ENCODE results near the gene SORL1. TPM values are rescaled to one million over a fixed set of nuclear protein-coding genes. Genes with fewer than 3 reads are reported as not detected.
A peak's percentile ranks its signal among the peaks of the same experiment; 100 is the strongest.

SORL1 gene
- total and polyA plus RNA-seq, 2 donors from 2014 or later, result 15.2 to 74.2 TPM

GRCh38 chr11:121561716-121562115 is 109.6 kb downstream of the SORL1 start:
- DNase-seq (no peak), FAIRE-seq (no peak)
- H3K9ac ChIP-seq (ENCODE audit: low read length in 3 of 3), result no peak overlapping the region
- peaks cover 0 to 3% (median 0%) of the 10 kb centered on the region in 3 donors for H3K4me1 ChIP-seq (ENCODE audit: control insufficient read depth in 2 of 3, insufficient read depth in 2 of 3, low read depth in 1 of 3, low read length in 3 of 3)
- TF ChIP-seq CTCF (IDR thresholded peaks at IDR 0.05; ENCODE audit: borderline replicate concordance, extremely low read depth, insufficient read depth), result no peak
- H3K27ac ChIP-seq (ENCODE audit: low read depth in 2 of 2, low read length in 2 of 2), result no peak overlapping the region
- H3K4me3 ChIP-seq (ENCODE audit: low read length in 3 of 3), result no peak overlapping the region
- H3K36me3 ChIP-seq (ENCODE audit: control insufficient read depth in 2 of 3, insufficient read depth in 3 of 3, low read length in 3 of 3), result peaks cover 0 to 11% (median 7%) of the 10 kb centered on the region in 3 donors
- intact Hi-C loops (cut with DNase I), result no loop called here
- H3K27me3 ChIP-seq (ENCODE audit: control insufficient read depth, insufficient read depth, low read length), result no peaks in the 10 kb centered on the region
- no peaks in the 10 kb centered on the region for H3K9me3 ChIP-seq (ENCODE audit: control insufficient read depth in 2 of 3, insufficient read depth in 1 of 3, low read length in 3 of 3)

GRCh38 chr11:121563003-121563402 is 110.9 kb downstream of the SORL1 start:
- Histone ChIP-seq H3K27ac (ENCODE audit: low read depth in 2 of 2, low read length in 2 of 2) (no peak overlapping the region), H3K4me3 (ENCODE audit: low read length in 3 of 3) (no peak overlapping the region), H3K36me3 (ENCODE audit: control insufficient read depth in 2 of 3, insufficient read depth in 3 of 3, low read length in 3 of 3) (peaks cover 0 to 6% (median 6%) of the 10 kb centered on the region in 3 donors), H3K27me3 (ENCODE audit: control insufficient read depth, insufficient read depth, low read length) (no peaks in the 10 kb centered on the region), H3K4me1 (ENCODE audit: control insufficient read depth in 2 of 3, insufficient read depth in 2 of 3, low read depth in 1 of 3, low read length in 3 of 3) (peaks cover 0 to 3% (median 0%) of the 10 kb centered on the region in 3 donors), H3K9me3 (ENCODE audit: control insufficient read depth in 2 of 3, insufficient read depth in 1 of 3, low read length in 3 of 3) (no peaks in the 10 kb centered on the region), H3K9ac (ENCODE audit: low read length in 3 of 3) (no peak overlapping the region)
- DNase-seq (no peak), FAIRE-seq (no peak)
- TF ChIP-seq CTCF (IDR thresholded peaks at IDR 0.05; ENCODE audit: borderline replicate concordance, extremely low read depth, insufficient read depth), result no peak
- intact Hi-C loops (cut with DNase I), result no loop called here

GRCh38 chr11:121563900-121564822 is 112.0 kb downstream of the SORL1 start:
- TF ChIP-seq CTCF (IDR thresholded peaks at IDR 0.05; ENCODE audit: borderline replicate concordance, extremely low read depth, insufficient read depth), result no peak
- H3K4me3 ChIP-seq (ENCODE audit: low read length in 3 of 3), result no peak overlapping the region
- FAIRE-seq (no peak), DNase-seq (peak in 2 of 5 donors; percentile 12 to 24)
- H3K36me3 ChIP-seq (ENCODE audit: control insufficient read depth in 2 of 3, insufficient read depth in 3 of 3, low read length in 3 of 3), result peaks cover 0 to 5% (median 2%) of the 10 kb centered on the region in 3 donors
- H3K9me3 ChIP-seq (ENCODE audit: control insufficient read depth in 2 of 3, insufficient read depth in 1 of 3, low read length in 3 of 3), result no peaks in the 10 kb centered on the region
- peaks cover 0 to 3% (median 0%) of the 10 kb centered on the region in 3 donors for H3K4me1 ChIP-seq (ENCODE audit: control insufficient read depth in 2 of 3, insufficient read depth in 2 of 3, low read depth in 1 of 3, low read length in 3 of 3)
- intact Hi-C loops (cut with DNase I), result no loop called here
- no peak overlapping the region for H3K27ac ChIP-seq (ENCODE audit: low read depth in 2 of 2, low read length in 2 of 2)
- H3K9ac ChIP-seq (ENCODE audit: low read length in 3 of 3), result no peak overlapping the region
- H3K27me3 ChIP-seq (ENCODE audit: control insufficient read depth, insufficient read depth, low read length), result no peaks in the 10 kb centered on the region
